Measurements from ENCODE around the gene SEC61A1.

The SEC61A1 gene

DNA sequence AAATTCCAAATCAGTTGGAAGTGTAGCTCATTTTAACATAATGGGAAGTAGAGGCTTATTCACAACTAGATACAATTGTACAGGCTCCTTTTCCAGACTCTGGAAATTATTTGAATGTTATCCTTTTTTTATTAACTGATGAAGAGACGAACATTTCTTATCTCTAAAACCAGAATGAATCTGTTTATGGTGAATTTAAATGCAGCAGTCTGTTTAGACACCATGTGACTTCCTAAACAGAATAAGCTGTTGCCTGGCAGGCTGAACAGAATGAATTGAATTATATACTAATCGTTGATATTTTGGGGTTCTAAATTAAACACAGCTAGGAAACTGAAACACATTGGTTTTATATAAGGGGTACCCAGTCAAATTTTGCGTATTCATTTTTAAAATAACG is 4.0 kb downstream of the SEC61A1 start:
- Histone ChIP-seq H3K27ac (no peak overlapping the region), H3K4me3 (IDR thresholded peaks at IDR 0.05; ENCODE audit: insufficient read depth, low read depth, low read length) (no peak overlapping the region), H3K4me1 (ENCODE audit: low read depth, poor library complexity, severe bottlenecking) (peaks cover 32% of the 10 kb centered on the region), H4K20me1 (ENCODE audit: insufficient read depth) (peaks cover 13% of the 10 kb centered on the region; the same call in 1 of the 2 replicates), H3K36me3 (ENCODE audit: insufficient read depth) (peaks cover 38% of the 10 kb centered on the region), H3K27me3 (ENCODE audit: insufficient read depth, low read depth) (no peaks in the 10 kb centered on the region), H3K4me2 (0 out of 2 replicates have a peak overlapping the region, but pooled peaks have one; percentile 98), H3K79me2 (ENCODE audit: insufficient read depth, low read depth) (peaks cover 67% of the 10 kb centered on the region), H3K9ac (no peak overlapping the region), H2AFZ (ENCODE audit: low read depth) (no peak overlapping the region)
- TF ChIP-seq, protein P1, sequence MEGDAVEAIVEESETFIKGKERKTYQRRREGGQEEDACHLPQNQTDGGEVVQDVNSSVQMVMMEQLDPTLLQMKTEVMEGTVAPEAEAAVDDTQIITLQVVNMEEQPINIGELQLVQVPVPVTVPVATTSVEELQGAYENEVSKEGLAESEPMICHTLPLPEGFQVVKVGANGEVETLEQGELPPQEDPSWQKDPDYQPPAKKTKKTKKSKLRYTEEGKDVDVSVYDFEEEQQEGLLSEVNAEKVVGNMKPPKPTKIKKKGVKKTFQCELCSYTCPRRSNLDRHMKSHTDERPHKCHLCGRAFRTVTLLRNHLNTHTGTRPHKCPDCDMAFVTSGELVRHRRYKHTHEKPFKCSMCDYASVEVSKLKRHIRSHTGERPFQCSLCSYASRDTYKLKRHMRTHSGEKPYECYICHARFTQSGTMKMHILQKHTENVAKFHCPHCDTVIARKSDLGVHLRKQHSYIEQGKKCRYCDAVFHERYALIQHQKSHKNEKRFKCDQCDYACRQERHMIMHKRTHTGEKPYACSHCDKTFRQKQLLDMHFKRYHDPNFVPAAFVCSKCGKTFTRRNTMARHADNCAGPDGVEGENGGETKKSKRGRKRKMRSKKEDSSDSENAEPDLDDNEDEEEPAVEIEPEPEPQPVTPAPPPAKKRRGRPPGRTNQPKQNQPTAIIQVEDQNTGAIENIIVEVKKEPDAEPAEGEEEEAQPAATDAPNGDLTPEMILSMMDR (conservative IDR thresholded peaks at IDR 0.05; ENCODE audit: low read depth, low read length), result no peak

DNA sequence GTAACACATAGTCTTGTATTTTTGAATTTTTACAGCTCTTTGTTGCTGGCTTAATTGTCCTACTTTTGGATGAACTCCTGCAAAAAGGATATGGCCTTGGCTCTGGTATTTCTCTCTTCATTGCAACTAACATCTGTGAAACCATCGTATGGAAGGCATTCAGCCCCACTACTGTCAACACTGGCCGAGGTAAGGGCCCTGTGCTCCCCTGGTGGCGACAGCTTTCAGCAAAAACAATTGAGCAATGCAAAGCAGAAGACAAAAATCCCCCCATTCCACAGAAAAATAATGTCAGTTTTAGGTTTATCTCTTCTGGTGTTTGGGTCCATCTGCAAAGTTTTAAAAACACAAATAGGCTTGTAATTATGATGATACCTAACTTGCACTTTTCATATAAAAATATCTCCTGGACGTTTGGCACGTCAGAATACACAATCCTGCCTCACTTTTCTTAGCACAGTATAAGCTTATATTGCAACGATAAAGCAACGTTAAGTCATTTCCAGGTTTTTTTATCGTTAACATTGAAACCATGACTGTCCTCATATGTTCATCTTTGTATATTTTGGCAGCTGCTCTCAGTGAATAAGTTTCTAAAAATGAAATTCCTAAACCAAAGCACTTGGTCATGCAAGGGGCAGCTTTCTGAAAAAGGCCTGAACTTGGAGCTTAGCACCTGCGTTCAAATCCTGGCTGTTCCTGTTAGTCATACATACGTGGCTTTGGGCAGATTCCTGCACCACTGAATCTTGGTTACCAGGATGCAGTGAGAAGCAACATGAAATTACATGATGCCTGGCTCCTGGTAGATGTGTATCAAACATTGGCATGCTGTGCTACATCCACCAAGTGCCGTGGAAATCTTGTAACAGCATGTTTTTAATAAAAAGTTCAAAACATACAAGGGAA is 8.5 kb downstream of the SEC61A1 start:
- Histone ChIP-seq H3K27ac (no peak overlapping the region), H3K4me3 (IDR thresholded peaks at IDR 0.05; ENCODE audit: insufficient read depth, low read depth, low read length) (no peak overlapping the region), H3K9ac (no peak overlapping the region), H4K20me1 (ENCODE audit: insufficient read depth) (peaks cover under 1% of the 10 kb centered on the region; the same call in 1 of the 2 replicates), H3K79me2 (ENCODE audit: insufficient read depth, low read depth) (peaks cover 36% of the 10 kb centered on the region), H3K36me3 (ENCODE audit: insufficient read depth) (peaks cover 48% of the 10 kb centered on the region), H3K27me3 (ENCODE audit: insufficient read depth, low read depth) (no peaks in the 10 kb centered on the region), H3K4me1 (ENCODE audit: low read depth, poor library complexity, severe bottlenecking) (peaks cover 7% of the 10 kb centered on the region), H2AFZ (ENCODE audit: low read depth) (no peak overlapping the region), H3K4me2 (no peak overlapping the region)
- TF ChIP-seq, protein P1 (conservative IDR thresholded peaks at IDR 0.05; ENCODE audit: low read depth, low read length), result no peak

DNA sequence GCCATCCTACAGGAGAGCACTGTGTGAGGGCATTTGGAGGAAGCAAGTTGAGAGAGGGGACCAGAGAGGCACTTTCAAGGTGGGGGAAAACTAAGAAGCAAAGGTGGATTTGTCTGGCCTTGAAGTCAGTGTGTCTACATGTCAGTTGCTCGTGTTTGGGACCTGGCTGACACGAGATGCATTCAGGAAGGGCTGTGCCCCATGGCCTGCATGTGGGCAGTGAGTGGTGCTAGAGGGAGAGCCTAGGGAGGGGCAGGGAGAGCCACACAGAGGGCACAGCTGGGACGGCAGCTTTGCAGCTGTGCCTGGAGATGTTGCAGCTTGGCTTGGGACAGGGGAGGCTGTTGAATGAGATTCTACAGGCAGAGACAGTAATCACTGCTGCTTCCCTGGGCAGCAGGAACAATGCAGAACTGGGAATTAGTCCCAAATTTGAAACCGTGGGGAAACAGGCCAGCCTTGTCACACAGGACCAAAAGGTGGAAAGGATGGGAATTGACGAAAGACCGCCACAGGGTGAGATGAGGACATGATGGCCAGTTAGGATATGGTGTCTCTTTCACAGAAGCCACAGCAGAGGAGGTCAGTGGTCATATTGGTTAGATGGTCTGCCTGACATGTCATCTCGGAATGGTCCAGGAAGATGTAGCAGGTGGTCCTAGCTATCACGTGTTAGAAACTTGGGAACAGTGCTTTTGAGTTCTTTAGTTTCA is 10.0 kb downstream of the SEC61A1 start:
- no peak overlapping the region for H3K27ac ChIP-seq
- H3K9ac ChIP-seq, result no peak overlapping the region
- H3K4me3 ChIP-seq (IDR thresholded peaks at IDR 0.05; ENCODE audit: insufficient read depth, low read depth, low read length), result no peak overlapping the region
- H4K20me1 ChIP-seq (ENCODE audit: insufficient read depth), result peaks cover 3% of the 10 kb centered on the region; the same call in 1 of the 2 replicates
- H3K36me3 ChIP-seq (ENCODE audit: insufficient read depth), result peaks cover 53% of the 10 kb centered on the region; the same call in 1 of the 2 replicates
- H2AFZ ChIP-seq (ENCODE audit: low read depth), result no peak overlapping the region
- H3K79me2 ChIP-seq (ENCODE audit: insufficient read depth, low read depth), result peaks cover 22% of the 10 kb centered on the region; the same call in 1 of the 2 replicates
- H3K4me1 ChIP-seq (ENCODE audit: low read depth, poor library complexity, severe bottlenecking), result no peaks in the 10 kb centered on the region
- no peak overlapping the region for H3K4me2 ChIP-seq
- no peaks in the 10 kb centered on the region for H3K27me3 ChIP-seq (ENCODE audit: insufficient read depth, low read depth)
- TF ChIP-seq, protein P1 (conservative IDR thresholded peaks at IDR 0.05; ENCODE audit: low read depth, low read length), result no peak

DNA sequence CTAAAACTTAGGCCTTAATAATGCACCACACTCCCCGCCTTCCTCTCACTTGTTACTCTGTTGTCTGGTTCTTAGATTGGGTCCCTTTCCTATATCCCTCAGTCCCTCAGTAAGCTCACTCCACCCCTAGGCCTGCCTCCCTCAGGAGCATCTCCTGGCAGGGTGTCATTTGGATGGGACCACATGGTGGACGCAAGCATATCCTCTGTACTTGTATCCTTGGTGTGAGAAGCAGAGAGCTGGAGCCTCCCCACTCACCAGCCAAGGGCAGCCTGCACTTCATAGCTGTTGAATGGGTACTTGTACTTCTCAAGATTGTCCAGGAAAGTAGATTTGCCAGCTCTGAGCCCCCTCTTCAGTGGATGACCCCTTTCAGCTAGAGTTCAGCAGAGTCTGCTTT is 11.6 kb downstream of the SEC61A1 start:
- Histone ChIP-seq H3K9ac (no peak overlapping the region), H3K79me2 (ENCODE audit: insufficient read depth, low read depth) (peaks cover 15% of the 10 kb centered on the region; the same call in 1 of the 2 replicates), H3K4me2 (no peak overlapping the region), H3K36me3 (ENCODE audit: insufficient read depth) (peaks cover 64% of the 10 kb centered on the region), H3K27ac (no peak overlapping the region), H3K4me1 (ENCODE audit: low read depth, poor library complexity, severe bottlenecking) (no peaks in the 10 kb centered on the region), H3K4me3 (IDR thresholded peaks at IDR 0.05; ENCODE audit: insufficient read depth, low read depth, low read length) (no peak overlapping the region), H4K20me1 (ENCODE audit: insufficient read depth) (peaks cover 4% of the 10 kb centered on the region; the same call in 1 of the 2 replicates), H2AFZ (ENCODE audit: low read depth) (no peak overlapping the region), H3K27me3 (ENCODE audit: insufficient read depth, low read depth) (no peaks in the 10 kb centered on the region)
- TF ChIP-seq, protein P1 (conservative IDR thresholded peaks at IDR 0.05; ENCODE audit: low read depth, low read length), result no peak

Data from KMS-11 (cell line).